ENCODE measurements around the gene IFI30. TPM values are rescaled to one million over a fixed set of nuclear protein-coding genes. Genes with fewer than 3 reads are reported as not detected.
A peak's percentile ranks its signal among the peaks of the same experiment; 100 is the strongest.

The IFI30 gene
- total and polyA plus RNA-seq, 8 donors: 7.3 to 986 (median 13.0) TPM

GRCh38 chr19:18198374-18198773 is 24.8 kb downstream of the IFI30 start:
- Histone ChIP-seq H3K9me3 (no peaks in the 10 kb centered on the region), H3K36me3 (peaks cover 0 to 45% of the 10 kb centered on the region in 2 donors), H3K27me3 (peaks cover 0 to 8% of the 10 kb centered on the region in 2 donors), H3K4me1 (peaks cover 20 to 24% of the 10 kb centered on the region in 2 donors), H3K4me3 (no peak overlapping the region), H3K27ac (no peak overlapping the region)
- ATAC-seq (no peak), DNase-seq (no peak)
- intact Hi-C loops (cut with DNase I): no loop called here
- TF ChIP-seq, protein P1, sequence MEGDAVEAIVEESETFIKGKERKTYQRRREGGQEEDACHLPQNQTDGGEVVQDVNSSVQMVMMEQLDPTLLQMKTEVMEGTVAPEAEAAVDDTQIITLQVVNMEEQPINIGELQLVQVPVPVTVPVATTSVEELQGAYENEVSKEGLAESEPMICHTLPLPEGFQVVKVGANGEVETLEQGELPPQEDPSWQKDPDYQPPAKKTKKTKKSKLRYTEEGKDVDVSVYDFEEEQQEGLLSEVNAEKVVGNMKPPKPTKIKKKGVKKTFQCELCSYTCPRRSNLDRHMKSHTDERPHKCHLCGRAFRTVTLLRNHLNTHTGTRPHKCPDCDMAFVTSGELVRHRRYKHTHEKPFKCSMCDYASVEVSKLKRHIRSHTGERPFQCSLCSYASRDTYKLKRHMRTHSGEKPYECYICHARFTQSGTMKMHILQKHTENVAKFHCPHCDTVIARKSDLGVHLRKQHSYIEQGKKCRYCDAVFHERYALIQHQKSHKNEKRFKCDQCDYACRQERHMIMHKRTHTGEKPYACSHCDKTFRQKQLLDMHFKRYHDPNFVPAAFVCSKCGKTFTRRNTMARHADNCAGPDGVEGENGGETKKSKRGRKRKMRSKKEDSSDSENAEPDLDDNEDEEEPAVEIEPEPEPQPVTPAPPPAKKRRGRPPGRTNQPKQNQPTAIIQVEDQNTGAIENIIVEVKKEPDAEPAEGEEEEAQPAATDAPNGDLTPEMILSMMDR (IDR thresholded peaks at IDR 0.05): no peak

- no peak overlapping the region for H3K27ac ChIP-seq
- H3K27me3 ChIP-seq: peaks cover 0 to 9% of the 10 kb centered on the region in 2 donors
- no peak overlapping the region for H3K4me3 ChIP-seq
- TF ChIP-seq, protein P1 (IDR thresholded peaks at IDR 0.05): no peak
- intact Hi-C loops (cut with DNase I): loop anchor here in 1 of 2 donors (10.0 kb wide), 1 partner anchor 52 kb away; a partner anchor contains a TSS
- H3K4me1 ChIP-seq: peaks cover 9 to 29% of the 10 kb centered on the region in 2 donors
- peaks cover 0 to 26% of the 10 kb centered on the region in 2 donors for H3K36me3 ChIP-seq
- no peaks in the 10 kb centered on the region for H3K9me3 ChIP-seq
- DNase-seq (no peak), ATAC-seq (no peak)
Measured at GRCh38 chr19:18202397-18202777, 28.8 kb downstream of the IFI30 start.

DNA sequence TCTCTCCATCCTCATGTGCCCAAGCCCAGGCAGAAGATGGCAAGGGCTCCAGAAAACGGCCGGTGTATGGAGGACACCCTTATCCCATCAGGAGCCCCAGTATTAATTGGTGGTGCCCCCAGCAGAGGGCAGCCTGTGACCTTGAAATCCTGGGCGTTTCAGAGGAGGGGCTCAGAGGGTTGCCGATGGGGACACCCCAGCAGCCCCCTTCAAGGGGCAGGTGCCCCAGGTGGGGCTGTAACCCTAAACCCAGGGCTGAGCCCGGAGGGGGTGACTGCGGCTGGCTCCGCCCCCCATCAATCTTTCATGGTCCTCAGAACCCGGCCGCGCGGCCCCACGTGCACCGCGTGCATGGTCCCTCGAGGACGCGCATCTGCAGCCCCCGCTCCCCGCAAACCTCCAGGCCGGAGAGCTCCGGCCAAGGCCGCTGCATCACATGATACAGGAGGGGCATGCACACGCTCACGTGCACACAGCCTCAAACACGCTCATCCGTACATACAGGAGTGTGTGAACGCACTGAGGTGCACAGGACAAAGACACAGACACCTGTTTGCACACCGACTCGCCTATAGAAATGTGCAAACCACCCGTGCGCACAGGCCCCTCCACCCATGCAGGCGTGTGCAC is 29.3 kb downstream of the IFI30 start:
- H3K9me3 ChIP-seq: no peaks in the 10 kb centered on the region
- ATAC-seq (no peak), DNase-seq (peak in 2 of 4 donors; percentile 63 to 84)
- H3K4me3 ChIP-seq: peak overlapping the region; percentile 56 to 66
- intact Hi-C loops (cut with DNase I): loop anchor here in 1 of 2 donors (10.0 kb wide), 1 partner anchor 52 kb away; a partner anchor contains a TSS
- peaks cover 0 to 10% of the 10 kb centered on the region in 2 donors for H3K27me3 ChIP-seq
- peaks cover 9 to 31% of the 10 kb centered on the region in 2 donors for H3K4me1 ChIP-seq
- H3K27ac ChIP-seq: no peak overlapping the region
- H3K36me3 ChIP-seq: peaks cover 0 to 24% of the 10 kb centered on the region in 2 donors
- TF ChIP-seq, protein P1 (IDR thresholded peaks at IDR 0.05): no peak

DNA sequence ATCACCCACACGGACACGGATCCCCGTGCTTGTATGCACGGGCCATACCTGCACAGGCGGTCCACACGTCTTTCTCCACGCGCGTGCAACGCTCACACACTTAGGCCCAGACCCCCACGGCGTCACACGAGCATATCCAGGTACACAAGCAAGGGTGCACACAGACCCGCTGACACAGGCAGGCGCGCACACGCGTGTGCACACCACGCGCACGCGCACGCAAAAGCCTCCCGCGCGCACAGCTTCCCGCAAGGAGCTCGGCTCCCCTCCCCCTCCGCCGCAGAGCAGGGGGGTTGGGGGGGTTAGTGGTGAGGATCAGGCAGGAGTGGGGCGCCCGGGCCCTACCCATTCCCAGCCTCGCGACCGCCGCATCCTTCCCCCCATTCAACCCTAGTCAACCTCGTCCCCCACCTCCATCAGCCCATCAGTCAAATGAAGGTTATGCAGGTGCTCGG is 29.8 kb downstream of the IFI30 start:
- DNase-seq (peak in 2 of 4 donors; percentile 59 to 85), ATAC-seq (peak; percentile 1)
- Histone ChIP-seq H3K27ac (no peak overlapping the region), H3K4me3 (peak overlapping the region; percentile 56 to 66), H3K4me1 (peaks cover 9 to 34% of the 10 kb centered on the region in 2 donors), H3K27me3 (peaks cover 0 to 16% of the 10 kb centered on the region in 2 donors), H3K36me3 (peaks cover 0 to 19% of the 10 kb centered on the region in 2 donors), H3K9me3 (no peaks in the 10 kb centered on the region)
- TF ChIP-seq, protein P1 (IDR thresholded peaks at IDR 0.05): no peak
- intact Hi-C loops (cut with DNase I): loop anchor here in 1 of 2 donors (10.0 kb wide), 1 partner anchor 51 kb away; a partner anchor contains a TSS

DNA sequence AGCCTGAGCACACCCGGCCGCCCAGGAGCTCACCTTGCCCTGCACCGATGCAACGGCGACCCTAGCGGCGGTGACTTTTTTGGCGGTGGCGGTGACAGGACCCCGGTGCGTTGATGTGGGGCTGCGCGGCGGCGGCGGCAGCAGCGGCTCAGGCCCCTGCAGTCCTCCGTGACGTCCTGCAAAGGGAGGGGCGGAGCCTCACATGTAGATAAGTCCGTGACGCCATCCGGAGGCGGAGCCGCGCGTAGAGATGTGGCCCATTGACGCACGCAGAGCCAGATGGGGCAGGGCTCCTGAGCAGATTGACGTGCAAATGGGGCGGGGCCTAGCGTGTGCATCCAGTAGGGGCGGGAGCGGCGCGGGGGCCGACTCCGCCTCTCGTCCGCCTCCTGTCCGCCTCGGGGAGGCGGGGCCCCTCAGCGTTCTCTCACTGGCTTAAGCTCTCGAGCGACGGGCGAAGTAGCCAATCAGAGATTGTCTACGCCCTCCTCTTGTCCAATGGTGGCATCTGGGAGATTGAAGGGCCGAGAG is 30.3 kb downstream of the IFI30 start, which contains the start of gene RAB3A:
Gene RAB3A, minus strand, starts transcription at position 180 of the 531 bp plus-strand sequence. CDS start 1,302 bp downstream, outside the sequence.
- H3K9me3 ChIP-seq: no peaks in the 10 kb centered on the region
- peaks cover 9 to 34% of the 10 kb centered on the region in 2 donors for H3K4me1 ChIP-seq
- intact Hi-C loops (cut with DNase I): loop anchor here in 1 of 2 donors (10.0 kb wide), 1 partner anchor 51 kb away; a partner anchor contains a TSS
- H3K4me3 ChIP-seq: peak within 1 kb of the TSS; percentile 56 to 66
- ATAC-seq: peak; percentile 94
- H3K36me3 ChIP-seq: peaks cover 0 to 16% of the 10 kb centered on the region in 2 donors
- H3K27me3 ChIP-seq: peaks cover 0 to 20% of the 10 kb centered on the region in 2 donors
- DNase-seq: peak; percentile 100
- TF ChIP-seq, protein P1 (IDR thresholded peaks at IDR 0.05): no peak
- peak within 1 kb of the TSS; percentile 90 to 98 for H3K27ac ChIP-seq

All from left lung (tissue), 10 donors.